HG03575 (cell line): ENCODE measurements around the gene CALN1.
"Not testable (repeated sequence)": the region's sequence is repeated elsewhere in the genome, so short reads cannot be mapped to it uniquely, and the experiment has no call there.

Source experiments
- ATAC-seq: cut with Tn5 transposase; IDR thresholded peaks from one replicate; pipeline ENCODE4 v1.9.1; 2021; ENCODE audit not compliant: unreplicated experiment, insufficient number of reproducible peaks, low FRiP score; ENCODE audit errors: extremely low read depth

CALN1 gene

GRCh38 chr7:71976645-71977044 lies 435.5 kb downstream of the CALN1 start:
- no peak for ATAC-seq

DNA sequence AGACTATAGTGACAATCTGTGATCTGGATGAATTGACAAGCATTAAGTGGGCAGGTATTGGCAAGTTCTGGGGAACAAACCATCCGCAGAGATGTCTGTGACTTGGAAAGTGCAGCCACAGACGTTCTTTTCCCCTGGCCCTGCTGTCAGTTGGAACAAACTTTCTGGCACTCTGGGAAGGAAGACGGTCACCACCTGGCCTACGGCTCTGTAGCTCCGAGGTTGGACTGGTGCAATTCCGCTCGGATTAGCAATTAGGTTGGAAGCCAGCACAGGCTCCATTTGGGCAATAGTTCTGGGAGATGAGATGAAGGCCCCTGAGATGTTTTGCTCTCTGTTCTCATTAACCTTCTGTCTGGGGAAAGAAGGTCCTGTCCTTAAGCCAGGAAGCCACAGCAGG lies 437.5 kb downstream of the CALN1 start:
- ATAC-seq = no peak

DNA sequence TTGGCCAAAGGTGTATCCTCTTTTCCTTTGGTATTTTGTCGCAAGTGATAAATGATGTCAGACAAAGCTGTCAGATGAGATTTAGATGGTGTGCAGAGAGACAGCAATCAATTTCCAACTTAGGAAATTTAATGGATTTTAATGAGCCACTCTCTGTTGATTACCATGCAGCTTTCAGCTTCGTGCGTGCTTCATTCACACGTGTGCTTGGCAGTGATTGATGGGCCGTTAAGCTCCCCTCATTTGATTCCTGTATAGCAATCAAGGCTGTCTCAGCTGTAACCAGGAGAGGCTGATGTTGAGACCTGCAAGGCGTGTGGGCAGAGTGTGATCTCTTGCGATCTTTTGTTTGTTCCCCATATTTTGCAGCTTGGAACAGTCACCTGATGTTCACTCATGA lies 439.6 kb downstream of the CALN1 start:
- no peak for ATAC-seq

DNA sequence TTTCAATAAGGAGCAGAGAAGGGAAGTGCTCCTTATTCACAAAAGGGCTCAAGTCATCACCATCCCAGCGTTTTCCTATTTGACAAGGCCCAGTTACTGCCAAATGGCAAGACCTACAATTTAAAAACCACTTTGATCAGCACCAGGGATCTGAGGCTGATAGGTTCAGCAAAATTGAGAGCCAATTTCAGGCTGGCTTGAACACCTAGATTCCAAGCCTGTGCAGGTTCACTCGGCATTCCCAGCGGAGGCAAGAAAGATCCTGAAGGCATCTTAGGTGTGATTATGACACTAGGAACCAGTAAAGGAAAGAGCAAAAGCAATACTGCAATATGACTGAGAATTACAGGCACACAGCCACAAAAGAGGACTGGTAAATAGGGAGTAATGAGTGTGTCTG lies 441.4 kb downstream of the CALN1 start:
- ATAC-seq = no peak

GRCh38 chr7:71962636-71963035 lies 449.5 kb downstream of the CALN1 start:
- no peak for ATAC-seq

DNA sequence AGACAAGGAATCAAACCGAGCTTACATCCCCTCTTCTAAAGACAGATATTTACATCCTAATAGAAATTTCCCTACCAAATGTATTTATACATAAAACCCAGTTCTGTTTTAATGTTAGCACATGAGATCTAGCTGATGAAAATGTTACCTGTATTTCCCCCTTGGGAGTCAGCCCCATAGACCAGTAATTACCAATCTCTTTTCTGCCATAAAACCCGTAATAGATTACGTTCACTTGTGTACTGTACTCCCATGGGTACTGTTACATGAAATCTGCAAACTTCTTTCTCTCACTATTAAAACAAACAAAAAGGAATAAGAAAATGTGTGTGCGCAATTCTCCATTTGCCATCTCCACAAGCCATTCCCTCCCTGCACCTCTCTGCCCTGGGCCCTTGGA lies 450.9 kb downstream of the CALN1 start:
- ATAC-seq = no peak

GRCh38 chr7:71942115-71942514 lies 470.0 kb downstream of the CALN1 start:
- no peak for ATAC-seq

DNA sequence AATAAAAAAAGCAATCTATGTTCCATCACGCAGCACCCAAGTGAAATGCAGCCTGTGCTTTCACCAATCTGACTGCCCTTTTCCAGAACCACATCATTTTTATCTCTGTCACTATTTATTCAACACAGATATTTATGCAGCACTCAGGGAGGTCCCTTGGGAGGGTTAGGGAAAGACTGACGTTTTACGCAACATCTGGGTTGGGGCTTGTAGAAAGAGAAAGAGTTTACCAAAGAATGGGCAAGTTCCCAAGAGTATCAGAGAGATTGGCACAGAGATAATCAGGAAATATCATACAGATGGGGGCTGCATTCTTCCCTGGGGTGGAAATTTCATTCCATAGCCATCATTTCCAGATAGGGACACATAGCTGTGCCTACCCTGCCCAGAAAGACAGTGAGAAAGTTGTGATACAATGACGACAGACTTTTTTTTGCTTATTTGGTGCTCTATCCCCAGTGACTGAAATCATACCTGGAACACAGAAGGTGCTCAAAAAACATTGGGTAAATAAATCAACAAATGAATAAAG lies 474.2 kb downstream of the CALN1 start:
- no peak for ATAC-seq

DNA sequence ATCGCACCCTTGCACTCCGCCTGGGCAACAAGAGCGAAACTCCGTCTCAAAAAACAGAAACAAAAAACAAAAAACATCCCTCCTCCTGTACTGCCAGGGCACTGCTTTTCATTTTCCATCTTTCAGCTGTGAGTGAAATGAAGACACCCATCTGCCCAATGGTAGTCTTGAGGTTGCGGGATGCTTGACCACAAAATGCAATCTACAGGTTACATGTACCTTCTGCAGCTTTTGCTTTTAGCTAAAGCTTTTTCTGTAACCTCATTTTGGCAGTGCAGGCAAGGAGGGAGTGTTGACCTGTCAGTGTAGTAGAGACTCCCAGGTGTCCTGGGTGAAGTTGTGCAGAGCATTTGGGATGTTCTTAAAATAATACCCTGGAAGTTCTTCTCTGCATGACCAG lies 476.5 kb downstream of the CALN1 start:
- ATAC-seq = no peak

- ATAC-seq = no peak
These were observed 478.7 kb downstream of the CALN1 start for GRCh38 chr7:71933426-71933825.

- no peak for ATAC-seq
These were observed 486.5 kb downstream of the CALN1 start for GRCh38 chr7:71925663-71926062.

GRCh38 chr7:71914204-71914603 lies 497.9 kb downstream of the CALN1 start:
- not testable (repeated sequence) for ATAC-seq

GRCh38 chr7:71912476-71912875 lies 499.7 kb downstream of the CALN1 start:
- ATAC-seq = no peak

DNA sequence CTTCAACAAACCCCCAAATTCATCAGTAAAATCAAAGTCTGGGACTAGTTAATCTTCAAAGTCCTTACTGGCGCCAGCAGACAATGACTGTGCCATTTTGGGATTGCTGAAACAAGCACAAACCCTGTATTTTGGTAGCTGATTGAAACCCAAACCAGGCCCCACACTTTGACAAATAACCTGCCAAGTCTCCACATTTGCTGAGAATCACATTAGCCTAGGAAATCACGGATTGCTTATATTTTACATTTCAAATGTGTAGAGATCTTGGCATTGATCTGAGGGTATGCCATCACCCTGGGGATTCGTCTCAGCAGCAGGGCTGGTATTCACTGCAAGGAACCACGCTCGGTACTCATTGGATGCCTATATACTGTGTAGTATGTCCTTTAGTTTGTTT lies 501.1 kb downstream of the CALN1 start:
- no peak for ATAC-seq

DNA sequence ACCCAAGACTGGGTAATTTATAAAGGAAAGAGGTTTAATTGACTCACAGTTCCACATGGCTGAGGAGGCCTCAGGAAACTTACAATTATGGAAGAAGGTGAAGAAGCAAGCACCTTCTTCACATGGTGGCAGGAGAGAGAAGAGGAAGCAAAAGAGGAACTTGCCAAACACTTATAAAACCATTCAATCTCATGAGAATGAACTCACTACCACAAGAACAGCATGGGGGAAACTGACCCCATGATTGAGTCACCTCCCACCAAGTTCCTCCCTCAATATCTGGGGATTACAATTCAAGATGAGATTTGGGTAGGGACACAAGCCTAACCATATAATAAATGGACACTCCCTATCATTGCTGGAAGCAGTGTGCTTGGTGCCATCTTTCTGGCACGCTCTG lies 506.3 kb downstream of the CALN1 start:
- no peak for ATAC-seq

DNA sequence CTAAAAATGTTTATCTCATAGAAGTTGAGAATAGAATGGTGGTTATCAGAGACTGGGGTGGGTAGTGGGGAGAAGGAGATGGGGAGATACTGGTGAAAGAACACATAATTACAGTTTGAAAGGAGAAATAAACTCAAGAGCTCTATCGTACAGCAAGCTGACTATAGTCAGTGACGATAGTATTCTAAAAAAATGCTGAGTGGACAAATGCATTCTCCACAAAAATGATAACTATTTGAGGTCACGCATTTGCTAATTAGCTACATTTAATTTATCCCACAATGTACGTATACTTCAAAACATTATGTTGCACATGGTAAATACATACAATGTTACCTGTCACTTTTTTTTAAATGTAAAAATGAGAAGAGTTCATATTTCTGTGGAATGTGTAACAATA lies 507.7 kb downstream of the CALN1 start:
- no peak for ATAC-seq

DNA sequence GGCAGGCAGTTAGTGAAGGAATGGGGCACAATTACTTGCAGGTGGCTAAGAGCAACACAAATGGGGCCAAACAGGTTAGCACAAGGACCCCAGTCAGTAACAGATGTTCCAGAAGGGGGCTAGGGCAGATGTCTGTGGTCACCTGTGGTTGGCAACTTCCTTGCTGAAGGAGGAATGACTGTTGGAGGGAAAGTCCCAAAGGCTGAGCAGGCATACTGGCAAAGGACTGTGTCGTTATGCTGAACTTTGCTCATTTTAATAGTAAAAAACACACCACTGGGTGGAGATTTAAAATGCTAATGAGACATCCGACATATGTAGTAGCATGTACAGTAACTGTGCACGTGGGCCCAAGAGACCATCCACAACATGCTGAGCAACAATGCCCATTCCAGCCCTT lies 511.6 kb downstream of the CALN1 start:
- ATAC-seq = no peak

- no peak for ATAC-seq
These were observed 515.6 kb downstream of the CALN1 start for GRCh38 chr7:71896535-71896934.

GRCh38 chr7:71886046-71886445 lies 526.1 kb downstream of the CALN1 start:
- ATAC-seq = no peak

- no peak for ATAC-seq
These were observed 526.7 kb downstream of the CALN1 start for GRCh38 chr7:71885487-71885886.

DNA sequence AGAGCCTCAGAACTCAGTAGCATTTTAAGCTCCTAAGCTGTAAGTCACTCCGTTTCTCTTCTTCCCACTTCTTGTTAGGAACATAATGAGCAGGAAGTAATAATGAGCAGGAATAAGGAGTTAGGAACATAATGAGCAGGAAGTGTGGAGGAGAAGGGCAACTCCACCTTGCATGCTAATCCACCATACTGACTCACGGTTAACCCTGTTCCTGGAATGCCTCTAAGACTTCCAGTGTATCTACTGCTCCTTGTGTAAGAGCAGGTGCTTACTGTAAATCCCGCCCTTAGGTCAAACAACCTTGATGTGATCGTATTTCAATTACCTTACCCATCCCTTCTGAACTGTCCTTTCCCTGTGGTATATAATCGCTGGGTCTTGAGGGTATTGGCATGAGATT lies 528.7 kb downstream of the CALN1 start:
- no peak for ATAC-seq

DNA sequence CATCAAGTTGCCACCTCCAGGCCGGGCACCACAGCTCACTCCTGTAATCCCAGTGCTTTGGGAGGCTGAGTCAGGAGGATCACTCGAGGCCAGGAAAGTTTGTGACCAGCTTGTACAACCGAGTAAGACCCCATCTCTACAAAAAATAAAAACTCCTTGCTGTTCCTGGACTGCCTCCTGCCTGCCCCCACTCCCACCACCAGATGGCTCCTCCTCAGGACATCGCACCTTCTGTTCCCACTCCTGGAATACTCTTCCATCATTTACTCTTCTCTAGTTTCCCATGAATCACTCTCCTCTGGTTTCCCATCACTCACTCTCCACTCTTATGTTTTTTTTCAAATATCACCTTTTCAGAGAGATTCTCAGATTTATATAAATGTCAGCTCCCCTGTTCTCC lies 540.7 kb downstream of the CALN1 start:
- no peak for ATAC-seq
